BE2C (cell line): ENCODE measurements around the gene TMEM81. TPM values are rescaled to one million over a fixed set of nuclear protein-coding genes. Genes with fewer than 3 reads are reported as not detected.

Experiments used
- DNase-seq: peaks from one replicate; pipeline ENCODE4 v3.0.0-alpha.2; 2020
- H3K27me3 ChIP-seq: fragments of 250-450 bp; sonication (Bioruptor Pico); 2 replicates; pipeline ENCODE4 v1.5.1; 2020; ENCODE audit warnings: mild to moderate bottlenecking
- H3K36me3 ChIP-seq: fragments of 250-450 bp; sonication (Bioruptor Pico); 2 replicates; pipeline ENCODE4 v1.5.1; 2020; ENCODE audit warnings: mild to moderate bottlenecking
- H3K4me1 ChIP-seq: fragments of 250-450 bp; sonication (Bioruptor Pico); 2 replicates; pipeline ENCODE4 v1.5.1; 2020
- H3K4me3 ChIP-seq: 2 replicates; pipeline ENCODE4 v1.5.1; 2011; ENCODE audit warnings: low read depth, low read length
- H3K9me3 ChIP-seq: fragments of 250-450 bp; sonication (Bioruptor Pico); 2 replicates; pipeline ENCODE4 v1.5.1; 2020
- polyA plus RNA-seq: library from polyadenylated mRNA; unstranded; fragments of >200 nt; gene quantifications from one replicate; pipeline ENCODE4 v1.2.1, GENCODE V29; 2012; ENCODE audit warnings: low read depth, missing spikeins; ENCODE audit not compliant: insufficient read length, insufficient read depth
- TF ChIP-seq, protein P1 (sequence below): IDR thresholded peaks from 2 replicates; pipeline ENCODE4 v1.5.1; 2012; ENCODE audit warnings: mild to moderate bottlenecking, low read depth, low read length

The TMEM81 gene
- polyA plus RNA-seq, result 28.0 TPM

DNA sequence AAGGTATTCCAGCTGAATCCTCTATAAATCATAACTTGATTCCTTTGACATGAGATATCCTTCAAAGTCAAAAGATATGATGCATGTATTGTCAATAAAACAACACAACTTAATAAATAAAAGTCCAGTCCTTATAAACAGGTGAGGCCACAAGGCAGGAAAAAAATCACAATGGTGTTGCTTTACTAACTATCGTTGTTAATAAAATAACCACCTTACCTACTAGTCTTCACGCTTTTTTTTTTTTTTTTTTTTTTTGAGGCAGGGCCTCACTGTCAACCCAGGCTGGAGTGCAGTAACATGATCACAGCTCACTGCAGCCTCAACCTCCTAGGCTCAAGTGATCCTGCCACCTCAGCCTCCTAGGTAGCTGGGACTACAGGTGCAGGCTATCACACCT is at the start of gene TMEM81:
Gene TMEM81, minus strand, starts transcription at position 101 of the 400 bp plus-strand sequence. CDS start 140 bp downstream, outside the sequence.
- Histone ChIP-seq H3K4me3 (no peak within 1 kb of the TSS), H3K27me3 (no peaks in the 10 kb centered on the region), H3K9me3 (no peaks in the 10 kb centered on the region), H3K36me3 (peaks cover 16% of the 10 kb centered on the region), H3K4me1 (no peaks in the 10 kb centered on the region)
- TF ChIP-seq, protein P1, sequence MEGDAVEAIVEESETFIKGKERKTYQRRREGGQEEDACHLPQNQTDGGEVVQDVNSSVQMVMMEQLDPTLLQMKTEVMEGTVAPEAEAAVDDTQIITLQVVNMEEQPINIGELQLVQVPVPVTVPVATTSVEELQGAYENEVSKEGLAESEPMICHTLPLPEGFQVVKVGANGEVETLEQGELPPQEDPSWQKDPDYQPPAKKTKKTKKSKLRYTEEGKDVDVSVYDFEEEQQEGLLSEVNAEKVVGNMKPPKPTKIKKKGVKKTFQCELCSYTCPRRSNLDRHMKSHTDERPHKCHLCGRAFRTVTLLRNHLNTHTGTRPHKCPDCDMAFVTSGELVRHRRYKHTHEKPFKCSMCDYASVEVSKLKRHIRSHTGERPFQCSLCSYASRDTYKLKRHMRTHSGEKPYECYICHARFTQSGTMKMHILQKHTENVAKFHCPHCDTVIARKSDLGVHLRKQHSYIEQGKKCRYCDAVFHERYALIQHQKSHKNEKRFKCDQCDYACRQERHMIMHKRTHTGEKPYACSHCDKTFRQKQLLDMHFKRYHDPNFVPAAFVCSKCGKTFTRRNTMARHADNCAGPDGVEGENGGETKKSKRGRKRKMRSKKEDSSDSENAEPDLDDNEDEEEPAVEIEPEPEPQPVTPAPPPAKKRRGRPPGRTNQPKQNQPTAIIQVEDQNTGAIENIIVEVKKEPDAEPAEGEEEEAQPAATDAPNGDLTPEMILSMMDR, result no peak
- DNase-seq, result no peak

GRCh38 chr1:205133287-205133686 is 49.0 kb upstream of the TMEM81 start:
- no peaks in the 10 kb centered on the region for H3K4me1 ChIP-seq
- H3K27me3 ChIP-seq, result no peaks in the 10 kb centered on the region
- no peak for DNase-seq
- H3K36me3 ChIP-seq, result no peaks in the 10 kb centered on the region
- no peaks in the 10 kb centered on the region for H3K9me3 ChIP-seq
- TF ChIP-seq, protein P1, result no peak
- no peak overlapping the region for H3K4me3 ChIP-seq

GRCh38 chr1:205129447-205130029 is 45.3 kb upstream of the TMEM81 start:
- Histone ChIP-seq H3K4me1 (no peaks in the 10 kb centered on the region), H3K36me3 (no peaks in the 10 kb centered on the region), H3K27me3 (no peaks in the 10 kb centered on the region), H3K4me3 (no peak overlapping the region), H3K9me3 (no peaks in the 10 kb centered on the region)
- no peak for DNase-seq
- TF ChIP-seq, protein P1, result no peak

- TF ChIP-seq, protein P1, result no peak
- no peaks in the 10 kb centered on the region for H3K9me3 ChIP-seq
- no peak for DNase-seq
- no peaks in the 10 kb centered on the region for H3K27me3 ChIP-seq
- no peak overlapping the region for H3K4me3 ChIP-seq
- no peaks in the 10 kb centered on the region for H3K36me3 ChIP-seq
- H3K4me1 ChIP-seq, result no peaks in the 10 kb centered on the region
Measured at GRCh38 chr1:205128050-205128449, 43.8 kb upstream of the TMEM81 start.

GRCh38 chr1:205127646-205128045 is 43.4 kb upstream of the TMEM81 start:
- no peak for DNase-seq
- H3K27me3 ChIP-seq, result no peaks in the 10 kb centered on the region
- H3K36me3 ChIP-seq, result no peaks in the 10 kb centered on the region
- TF ChIP-seq, protein P1, result no peak
- no peaks in the 10 kb centered on the region for H3K4me1 ChIP-seq
- no peak overlapping the region for H3K4me3 ChIP-seq
- H3K9me3 ChIP-seq, result no peaks in the 10 kb centered on the region

DNA sequence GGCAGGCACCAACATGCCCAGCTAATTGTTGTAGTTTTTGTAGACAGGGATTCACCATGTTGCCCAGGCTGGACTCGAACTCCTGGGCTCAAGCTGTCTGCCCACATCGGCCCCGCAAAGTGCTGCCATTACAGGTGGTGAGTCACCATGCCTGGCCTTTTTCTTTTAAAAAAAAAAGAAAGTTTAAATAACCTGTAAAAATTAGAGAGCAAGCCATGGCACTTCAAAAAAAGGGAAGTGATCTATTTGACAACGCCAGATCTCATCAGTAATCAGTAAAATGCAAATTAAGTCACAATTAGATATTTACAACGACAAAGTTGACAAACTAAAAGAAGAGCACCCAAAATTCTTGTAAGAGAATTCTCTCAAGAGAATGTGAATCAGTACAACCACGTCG is 40.5 kb upstream of the TMEM81 start:
- no peaks in the 10 kb centered on the region for H3K4me1 ChIP-seq
- TF ChIP-seq, protein P1, result no peak
- no peaks in the 10 kb centered on the region for H3K9me3 ChIP-seq
- no peak overlapping the region for H3K4me3 ChIP-seq
- DNase-seq, result no peak
- H3K36me3 ChIP-seq, result no peaks in the 10 kb centered on the region
- no peaks in the 10 kb centered on the region for H3K27me3 ChIP-seq
